OCI-LY7 (cell line): ENCODE measurements around the gene XYLT1. TPM values are rescaled to one million over a fixed set of nuclear protein-coding genes. Genes with fewer than 3 reads are reported as not detected.

Experiments
- BruUV-seq: library from RNA; stranded (reverse); fragments of 400-500 nt; replicated peaks from 2 replicates; lab custom pipeline; 2021; lab: Mats Ljungman, UMichigan
- CTCF ChIA-PET: fragments of 300-600 bp; sonication (Branson Sonifier 250); formaldehyde crosslinking; loops from one replicate; lab custom pipeline; 2022; ENCODE audit warnings: antibody characterized with exemption; ENCODE audit not compliant: unreplicated experiment; lab: Charles Lee
- POLR2A ChIA-PET: fragments of 300-600 bp; sonication (Branson Sonifier 250); formaldehyde crosslinking; loops from one replicate; lab custom pipeline; 2022; ENCODE audit warnings: antibody characterized with exemption; lab: Charles Lee
- DNase-seq: peaks from one replicate; pipeline ENCODE4 v3.0.0-alpha.2; 2015; ENCODE audit warnings: low spot score
- H2AFZ ChIP-seq: fragments of 200-600 bp; sonication (generic), shearing (Covaris generic); 2 replicates; pipeline ENCODE4 v1.6.1; 2014; ENCODE audit warnings: mild to moderate bottlenecking, antibody characterized with exemption, low read length, moderate library complexity
- H3K27ac ChIP-seq: fragments of 200-600 bp; sonication (generic); 2 replicates; pipeline ENCODE4 v1.5.1; 2014; ENCODE audit warnings: mixed run types, low read depth, mild to moderate bottlenecking, moderate library complexity, low read length, inconsistent platforms; ENCODE audit not compliant: poor library complexity, severe bottlenecking
- H3K36me3 ChIP-seq: fragments of 200-600 bp; sonication (generic); 2 replicates; pipeline ENCODE4 v1.6.1; 2014; ENCODE audit warnings: mild to moderate bottlenecking, antibody characterized with exemption, low read length, moderate library complexity, mixed read lengths; ENCODE audit not compliant: insufficient read depth
- H3K4me1 ChIP-seq: fragments of 200-600 bp; sonication (generic); 2 replicates; pipeline ENCODE4 v1.5.1; 2014; ENCODE audit warnings: mild to moderate bottlenecking, low read length; ENCODE audit not compliant: insufficient read depth, poor library complexity, severe bottlenecking
- H3K4me2 ChIP-seq: fragments of 200-600 bp; sonication (generic); 2 replicates; pipeline ENCODE4 v1.6.1; 2014; ENCODE audit warnings: mild to moderate bottlenecking, low read length
- H3K4me3 ChIP-seq: fragments of 200-600 bp; sonication (generic); 2 replicates; pipeline ENCODE4 v1.5.1; 2014; ENCODE audit warnings: mild to moderate bottlenecking, low read depth, low read length; ENCODE audit not compliant: poor library complexity, severe bottlenecking
- H3K79me2 ChIP-seq: fragments of 200-600 bp; sonication (generic); 2 replicates; pipeline ENCODE4 v1.6.1; 2016; ENCODE audit warnings: low read depth, mild to moderate bottlenecking, low read length, moderate library complexity, mixed read lengths; ENCODE audit not compliant: insufficient read depth
- H3K9me2 ChIP-seq: fragments of 200-600 bp; sonication (generic); 2 replicates; pipeline ENCODE4 v1.6.1; 2016; ENCODE audit warnings: mild to moderate bottlenecking, low read length, mixed read lengths; ENCODE audit not compliant: insufficient read depth
- H3K9me3 ChIP-seq: fragments of 200-600 bp; sonication (generic); 2 replicates; pipeline ENCODE4 v1.6.1; 2014; ENCODE audit warnings: mild to moderate bottlenecking, mixed run types, low read length, mixed read lengths
- H4K20me1 ChIP-seq: fragments of 200-600 bp; sonication (generic); 2 replicates; pipeline ENCODE4 v1.6.1; 2014; ENCODE audit warnings: mild to moderate bottlenecking, antibody characterized with exemption, low read length, moderate library complexity, mixed read lengths; ENCODE audit not compliant: insufficient read depth
- CTCF ChIP-seq: fragments of 200-600 bp; sonication (generic); conservative IDR thresholded peaks from 2 replicates; pipeline ENCODE4 v1.5.1; 2014; ENCODE audit warnings: mild to moderate bottlenecking, antibody characterized with exemption, low read length, moderate library complexity, mixed read lengths
- EZH2phosphoT487 ChIP-seq: fragments of 200-600 bp; sonication (generic); IDR thresholded peaks from 2 replicates; pipeline ENCODE4 v1.6.1; 2018; ENCODE audit warnings: low read depth, borderline replicate concordance, mild to moderate bottlenecking, mixed run types, antibody characterized with exemption, low read length, moderate library complexity, mixed read lengths
- intact Hi-C: fragments of 100-400 bp; cut with micrococcal nuclease; formaldehyde crosslinking; loops from one replicate; pipeline ENCODE4 v1.10.0; 2022; ENCODE audit not compliant: unreplicated experiment
- total RNA-seq, 2 experiments: library from RNA; depleted of rRNA in 1 of 2; stranded (reverse); fragments of >200 nt in 1 of 2; shearing (Covaris generic) in 1 of 2; gene quantifications; 2 replicates each; pipeline ENCODE4 v1.2.3, GENCODE V29; 2014 to 2022

Gene XYLT1
- total RNA-seq, 2 experiments from 2014 or later = 36.3 to 50.0 TPM

- H3K9me3 ChIP-seq = no peaks in the 10 kb centered on the region
- peaks cover 33% of the 10 kb centered on the region for H3K4me1 ChIP-seq
- no peaks in the 10 kb centered on the region for H3K79me2 ChIP-seq
- DNase-seq = peak; percentile 49
- no TSS peak for BruUV-seq
- H3K4me3 ChIP-seq = no peak overlapping the region
- peaks cover 6% of the 10 kb centered on the region; the same call in 1 of the 2 replicates for H3K36me3 ChIP-seq
- H3K27ac ChIP-seq = no peak overlapping the region
- H3K4me2 ChIP-seq = peak overlapping the region; percentile 27; the same call in 1 of the 2 replicates
- no peaks in the 10 kb centered on the region for H3K9me2 ChIP-seq
- no peaks in the 10 kb centered on the region for H4K20me1 ChIP-seq
- ChIA-PET CTCF (interaction anchor here (0.6 to 1.0 kb wide), 2 partner anchors 13 to 109 kb away, joined by 3 read pairs; no protein-coding TSS in a partner anchor), POLR2A (interaction anchor here (0.6 to 1.1 kb wide), 4 partner anchors 10 to 39 kb away, joined by 3 to 7 read pairs (median 3); no protein-coding TSS in a partner anchor)
- intact Hi-C loops = no loop called here
- no peak overlapping the region for H2AFZ ChIP-seq
- 0 out of 2 replicates have a peak, but pooled peaks have one; percentile 23 for TF ChIP-seq CTCF
- no peak for TF ChIP-seq EZH2phosphoT487
Measured at GRCh38 chr16:17261197-17261858, 209.4 kb downstream of the XYLT1 start.

DNA sequence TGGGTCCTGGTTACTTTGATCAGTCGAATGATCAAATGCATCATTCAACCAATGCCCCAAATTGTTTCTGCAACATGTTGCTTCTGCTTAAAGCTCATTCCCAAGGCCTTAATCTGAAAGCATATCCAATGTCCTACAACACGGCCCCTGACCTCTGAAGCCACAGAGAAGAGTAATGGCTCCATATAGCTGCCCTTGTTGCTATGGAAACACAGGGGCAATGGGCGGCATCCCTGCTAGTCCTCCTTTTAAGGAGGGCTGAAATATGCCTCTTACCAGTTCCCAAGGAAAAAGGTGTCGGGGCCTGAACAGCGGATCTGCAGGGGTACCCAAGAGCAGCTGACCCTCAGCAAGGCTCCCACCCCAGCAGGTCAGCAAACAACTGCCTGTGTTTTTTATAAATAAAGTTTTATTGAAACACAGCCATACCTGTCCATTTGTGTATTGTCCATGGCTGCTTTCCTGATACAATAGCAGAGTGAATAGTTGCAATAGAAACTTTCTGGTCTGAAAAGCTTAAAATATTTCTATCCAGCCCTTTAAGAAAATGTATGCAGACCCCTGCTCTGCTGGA, 210.4 kb downstream of the XYLT1 start:
- TF ChIP-seq CTCF (no peak), EZH2phosphoT487 (no peak)
- Histone ChIP-seq H3K9me3 (no peaks in the 10 kb centered on the region), H3K79me2 (no peaks in the 10 kb centered on the region), H3K4me3 (no peak overlapping the region), H3K4me2 (0 out of 2 replicates have a peak overlapping the region, but pooled peaks have one; percentile 11), H4K20me1 (no peaks in the 10 kb centered on the region), H2AFZ (no peak overlapping the region), H3K9me2 (no peaks in the 10 kb centered on the region), H3K36me3 (peaks cover 6% of the 10 kb centered on the region; the same call in 1 of the 2 replicates), H3K4me1 (peaks cover 33% of the 10 kb centered on the region), H3K27ac (no peak overlapping the region)
- ChIA-PET CTCF (no interaction called here), POLR2A (interaction anchor here (0.6 to 1.1 kb wide), 5 partner anchors 19 to 387 kb away, joined by 3 to 4 read pairs (median 3); no protein-coding TSS in a partner anchor)
- DNase-seq = no peak
- BruUV-seq = no TSS peak
- intact Hi-C loops = no loop called here
